ENCODE measurements around the gene CCDC83. TPM values are rescaled to one million over a fixed set of nuclear protein-coding genes. Genes with fewer than 3 reads are reported as not detected.

The CCDC83 gene
- total RNA-seq = under 0.01 TPM in 1 of 2 replicates, not detected in the other
- polyA plus RNA-seq = not detected in 2 replicates
- not detected in 2 replicates for polyA plus RNA-seq (2012)
- not detected in 2 replicates for polyA minus RNA-seq (ENCODE audit: low replicate concordance)

GRCh38 chr11:85855341-85855656, at the start of gene CCDC83:
TSS of gene CCDC83 (plus strand) at chr11:85855383. CDS start at chr11:85865124, 9,741 bp downstream.
- Histone ChIP-seq H4K20me1 (ENCODE audit: control insufficient read depth, extremely low read depth, insufficient read depth, low read length) (no peaks in the 10 kb centered on the region), H3K4me3 (replicated peaks in 1 of 4; ENCODE audit: control extremely low read depth in 1 of 4, insufficient read depth in 1 of 4, low read depth in 3 of 4, low read length in 4 of 4) (peak within 1 kb of the TSS; percentile 63 to 88 (median 78)), H3K79me2 (ENCODE audit: control insufficient read depth, insufficient read depth, low read length) (no peaks in the 10 kb centered on the region), H3K9me3 (ENCODE audit: control insufficient read depth, insufficient read depth, low read depth, low read length) (no peaks in the 10 kb centered on the region), H3K9ac (ENCODE audit: insufficient read depth, low read length) (peak within 1 kb of the TSS; percentile 81), H3K27ac (ENCODE audit: insufficient read depth, low read length) (peak within 1 kb of the TSS; percentile 95), H3K4me2 (ENCODE audit: extremely low read depth, insufficient read depth, low read length) (peak within 1 kb of the TSS; percentile 94), H3K27me3 (ENCODE audit: control insufficient read depth, insufficient read depth, low read length) (no peaks in the 10 kb centered on the region), H3K4me1 (ENCODE audit: control insufficient read depth, extremely low read depth, insufficient read depth, low read length) (peaks cover 4% of the 10 kb centered on the region), H3K36me3 (ENCODE audit: control insufficient read depth, insufficient read depth, low read length) (no peaks in the 10 kb centered on the region), H2AFZ (ENCODE audit: low read length) (peak within 1 kb of the TSS; percentile 95)
- DNase-seq (ENCODE audit: low read depth in 2 of 2) = no peak
- TF ChIP-seq CTCF (conservative IDR thresholded peaks at IDR 0.05 in 1 of 2, IDR thresholded peaks at IDR 0.05 in 1 of 2; ENCODE audit: low read depth in 1 of 2, low read length in 2 of 2) = no peak
- TF ChIP-seq EZH2 (IDR thresholded peaks at IDR 0.05; ENCODE audit: low read length, missing control alignments) = no peak

- no peaks in the 10 kb centered on the region for H3K36me3 ChIP-seq (ENCODE audit: control insufficient read depth, insufficient read depth, low read length)
- no peak overlapping the region for H3K9ac ChIP-seq (ENCODE audit: insufficient read depth, low read length)
- no peaks in the 10 kb centered on the region for H3K27me3 ChIP-seq (ENCODE audit: control insufficient read depth, insufficient read depth, low read length)
- no peaks in the 10 kb centered on the region for H4K20me1 ChIP-seq (ENCODE audit: control insufficient read depth, extremely low read depth, insufficient read depth, low read length)
- no peak overlapping the region for H3K4me3 ChIP-seq (replicated peaks in 1 of 4; ENCODE audit: control extremely low read depth in 1 of 4, insufficient read depth in 1 of 4, low read depth in 3 of 4, low read length in 4 of 4)
- no peak overlapping the region for H2AFZ ChIP-seq (ENCODE audit: low read length)
- no peak overlapping the region for H3K27ac ChIP-seq (ENCODE audit: insufficient read depth, low read length)
- TF ChIP-seq EZH2 (IDR thresholded peaks at IDR 0.05; ENCODE audit: low read length, missing control alignments) (no peak), CTCF (conservative IDR thresholded peaks at IDR 0.05 in 1 of 2, IDR thresholded peaks at IDR 0.05 in 1 of 2; ENCODE audit: low read depth in 1 of 2, low read length in 2 of 2) (no peak)
- no peaks in the 10 kb centered on the region for H3K9me3 ChIP-seq (ENCODE audit: control insufficient read depth, insufficient read depth, low read depth, low read length)
- no peak overlapping the region for H3K4me2 ChIP-seq (ENCODE audit: extremely low read depth, insufficient read depth, low read length)
- no peaks in the 10 kb centered on the region for H3K79me2 ChIP-seq (ENCODE audit: control insufficient read depth, insufficient read depth, low read length)
- H3K4me1 ChIP-seq (ENCODE audit: control insufficient read depth, extremely low read depth, insufficient read depth, low read length) = peaks cover 2% of the 10 kb centered on the region
- DNase-seq (ENCODE audit: low read depth in 2 of 2) = peak in 1 of 2 donors; percentile 46
Observed at GRCh38 chr11:85805387-85805786, 49.8 kb upstream of the CCDC83 start.

GRCh38 chr11:85806016-85806415, 49.2 kb upstream of the CCDC83 start:
- DNase-seq (ENCODE audit: low read depth in 2 of 2) = no peak
- H3K27me3 ChIP-seq (ENCODE audit: control insufficient read depth, insufficient read depth, low read length) = no peaks in the 10 kb centered on the region
- TF ChIP-seq EZH2 (IDR thresholded peaks at IDR 0.05; ENCODE audit: low read length, missing control alignments) (no peak), CTCF (conservative IDR thresholded peaks at IDR 0.05 in 1 of 2, IDR thresholded peaks at IDR 0.05 in 1 of 2; ENCODE audit: low read depth in 1 of 2, low read length in 2 of 2) (no peak)
- peaks cover 2% of the 10 kb centered on the region for H3K4me1 ChIP-seq (ENCODE audit: control insufficient read depth, extremely low read depth, insufficient read depth, low read length)
- no peaks in the 10 kb centered on the region for H3K79me2 ChIP-seq (ENCODE audit: control insufficient read depth, insufficient read depth, low read length)
- no peak overlapping the region for H3K27ac ChIP-seq (ENCODE audit: insufficient read depth, low read length)
- H3K36me3 ChIP-seq (ENCODE audit: control insufficient read depth, insufficient read depth, low read length) = no peaks in the 10 kb centered on the region
- no peak overlapping the region for H3K4me3 ChIP-seq (replicated peaks in 1 of 4; ENCODE audit: control extremely low read depth in 1 of 4, insufficient read depth in 1 of 4, low read depth in 3 of 4, low read length in 4 of 4)
- H2AFZ ChIP-seq (ENCODE audit: low read length) = no peak overlapping the region
- no peaks in the 10 kb centered on the region for H3K9me3 ChIP-seq (ENCODE audit: control insufficient read depth, insufficient read depth, low read depth, low read length)
- H4K20me1 ChIP-seq (ENCODE audit: control insufficient read depth, extremely low read depth, insufficient read depth, low read length) = no peaks in the 10 kb centered on the region
- no peak overlapping the region for H3K9ac ChIP-seq (ENCODE audit: insufficient read depth, low read length)
- no peak overlapping the region for H3K4me2 ChIP-seq (ENCODE audit: extremely low read depth, insufficient read depth, low read length)

Data from fibroblast of lung (primary cell).